C4-2B (cell line): Measurements from ENCODE around the gene PON3.

Experiments
- ZFX ChIP-seq: fragments of 450-650 bp; IDR thresholded peaks from 2 replicates; pipeline ENCODE4 v1.6.1; 2017
- TF ChIP-seq, protein P1 (sequence below): fragments of 450-650 bp; conservative IDR thresholded peaks from 2 replicates; pipeline ENCODE4 v1.5.1; 2017; ENCODE audit warnings: mild to moderate bottlenecking

DNA sequence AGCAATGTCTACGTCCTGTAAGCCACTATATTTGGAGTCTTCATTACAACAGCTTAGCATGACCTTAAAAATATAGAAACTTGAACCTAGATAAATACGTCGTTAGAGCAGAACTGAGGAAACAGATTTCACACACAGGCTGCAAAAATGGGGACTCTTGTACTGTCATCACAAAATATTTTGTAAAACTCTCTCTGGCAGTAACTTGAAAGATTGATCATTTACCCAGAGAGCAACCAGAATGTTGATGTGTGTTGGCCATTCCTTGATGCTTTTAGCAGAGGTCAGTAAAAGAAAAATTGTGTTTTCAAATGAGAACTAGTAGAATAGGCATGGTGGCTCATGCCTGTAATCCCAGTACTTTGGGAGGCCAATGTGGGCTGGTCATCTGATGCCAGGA is 57.3 kb downstream of the PON3 start:
- TF ChIP-seq, protein P1, sequence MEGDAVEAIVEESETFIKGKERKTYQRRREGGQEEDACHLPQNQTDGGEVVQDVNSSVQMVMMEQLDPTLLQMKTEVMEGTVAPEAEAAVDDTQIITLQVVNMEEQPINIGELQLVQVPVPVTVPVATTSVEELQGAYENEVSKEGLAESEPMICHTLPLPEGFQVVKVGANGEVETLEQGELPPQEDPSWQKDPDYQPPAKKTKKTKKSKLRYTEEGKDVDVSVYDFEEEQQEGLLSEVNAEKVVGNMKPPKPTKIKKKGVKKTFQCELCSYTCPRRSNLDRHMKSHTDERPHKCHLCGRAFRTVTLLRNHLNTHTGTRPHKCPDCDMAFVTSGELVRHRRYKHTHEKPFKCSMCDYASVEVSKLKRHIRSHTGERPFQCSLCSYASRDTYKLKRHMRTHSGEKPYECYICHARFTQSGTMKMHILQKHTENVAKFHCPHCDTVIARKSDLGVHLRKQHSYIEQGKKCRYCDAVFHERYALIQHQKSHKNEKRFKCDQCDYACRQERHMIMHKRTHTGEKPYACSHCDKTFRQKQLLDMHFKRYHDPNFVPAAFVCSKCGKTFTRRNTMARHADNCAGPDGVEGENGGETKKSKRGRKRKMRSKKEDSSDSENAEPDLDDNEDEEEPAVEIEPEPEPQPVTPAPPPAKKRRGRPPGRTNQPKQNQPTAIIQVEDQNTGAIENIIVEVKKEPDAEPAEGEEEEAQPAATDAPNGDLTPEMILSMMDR: no peak
- TF ChIP-seq ZFX: no peak
